ENCODE results near the gene RGPD8. TPM values are rescaled to one million over a fixed set of nuclear protein-coding genes. Genes with fewer than 3 reads are reported as not detected.

The RGPD8 gene
- total and polyA plus RNA-seq, 2 of the 8 experiments (the other 6 are each of a cell fraction or from before 2014, with no cell fraction given) = 0.51 to 8.2 TPM

- Histone ChIP-seq H2BK120ac (replicated peaks; ENCODE audit: low read depth, low read length) (no peak overlapping the region), H3K4me3 (ENCODE audit: extremely low read depth in 1 of 4, insufficient read depth in 2 of 4, low read depth in 3 of 4, low read length in 4 of 4) (no peak overlapping the region), H2AK5ac (ENCODE audit: low read depth, low read length) (no peak overlapping the region), H3K4ac (replicated peaks; ENCODE audit: insufficient read length, low read depth, low read length) (no peak overlapping the region), H3K9ac (replicated peaks in 1 of 4; ENCODE audit: extremely low read depth in 1 of 4, low read depth in 3 of 4, low read length in 3 of 4) (no peak overlapping the region), H2BK15ac (ENCODE audit: low read length) (no peak overlapping the region), H3K23me2 (ENCODE audit: low read depth, low read length) (no peaks in the 10 kb centered on the region), H3K14ac (ENCODE audit: insufficient read length) (no peak overlapping the region), H4K8ac (ENCODE audit: extremely low read depth, insufficient read depth, low read length) (no peak overlapping the region), H4K91ac (replicated peaks; ENCODE audit: insufficient read length, low read length) (no peak overlapping the region), H2BK5ac (ENCODE audit: low read depth, low read length) (no peak overlapping the region), H3K27ac (ENCODE audit: low read depth, low read length) (no peak overlapping the region), H3K4me2 (ENCODE audit: insufficient read depth in 1 of 2, low read depth in 2 of 2, low read length in 2 of 2) (no peak overlapping the region), H3K56ac (replicated peaks; ENCODE audit: insufficient read length, low read depth, low read length) (no peak overlapping the region), H2BK12ac (ENCODE audit: low read depth, low read length) (no peak overlapping the region), H3K79me2 (ENCODE audit: control insufficient read depth in 1 of 2, insufficient read depth in 2 of 2, low read length in 2 of 2) (no peaks in the 10 kb centered on the region), H4K5ac (ENCODE audit: insufficient read length, low read depth, low read length) (no peak overlapping the region), H3K36me3 (ENCODE audit: control insufficient read depth in 2 of 4, insufficient read depth in 4 of 4, low read length in 3 of 4) (no peaks in the 10 kb centered on the region), H4K20me1 (replicated peaks in 1 of 2; ENCODE audit: control insufficient read depth in 1 of 2, insufficient read depth in 2 of 2, low read length in 2 of 2) (no peaks in the 10 kb centered on the region), H2AFZ (ENCODE audit: low read length) (no peak overlapping the region), H3K9me3 (ENCODE audit: insufficient read depth in 2 of 2, low read depth in 1 of 2, low read length in 1 of 2) (no peaks in the 10 kb centered on the region), H3K23ac (ENCODE audit: insufficient read length) (no peak overlapping the region), H2BK20ac (ENCODE audit: low read length) (no peak overlapping the region), H3K27me3 (replicated peaks in 1 of 4; ENCODE audit: control insufficient read depth in 3 of 4, extremely low read depth in 1 of 4, insufficient read depth in 3 of 4, low read length in 3 of 4) (no peaks in the 10 kb centered on the region), H3K79me1 (ENCODE audit: low read depth, low read length) (no peaks in the 10 kb centered on the region), H3K18ac (ENCODE audit: extremely low read depth, low read length) (no peak overlapping the region), H3K4me1 (replicated peaks in 1 of 4; ENCODE audit: control insufficient read depth in 3 of 4, insufficient read depth in 4 of 4, low read length in 3 of 4) (no peaks in the 10 kb centered on the region)
- FAIRE-seq (no peak), DNase-seq (ENCODE audit: low read depth in 1 of 2, low spot score in 2 of 2) (no peak)
- WGBS, 2 experiments (ENCODE audit: extremely low coverage in 1 of 2, insufficient coverage in 1 of 2, insufficient read length in 1 of 2, insufficient replicate concordance in 2 of 2, low coverage in 1 of 2, low lambda C conversion rate in 2 of 2, missing lambda C conversion rate in 1 of 2) = 92% methylated on average over 1 of the region's 1 CpG; no CpG with 5 or more reads in 1 of the 2 experiments
- ChIA-PET CTCF (ENCODE audit: partially characterized antibody) (interaction anchor here (2.7 to 2.9 kb wide), 2 partner anchors 11 to 16 kb away, joined by 6 to 12 read pairs; no protein-coding TSS in a partner anchor), POLR2A (ENCODE audit: partially characterized antibody) (no interaction called here)
- no peak for TF ChIP-seq TAF7 (optimal IDR thresholded peaks at IDR 0.05; ENCODE audit: borderline replicate concordance, low read depth, low read length)
- no peak for TF ChIP-seq SUZ12 (IDR thresholded peaks at IDR 0.05; ENCODE audit: low read length)
- TF ChIP-seq PHF8 (conservative IDR thresholded peaks at IDR 0.05; ENCODE audit: low read depth, low read length) = no peak
- TF ChIP-seq HDAC6 (IDR thresholded peaks at IDR 0.05; ENCODE audit: low read depth, low read length) = no peak
- no peak for TF ChIP-seq CBX5 (IDR thresholded peaks at IDR 0.05; ENCODE audit: low read depth, low read length)
- TF ChIP-seq USF2 (IDR thresholded peaks at IDR 0.05; ENCODE audit: low read length) = no peak
- no peak for TF ChIP-seq CREB1 (IDR thresholded peaks at IDR 0.05)
- no peak for TF ChIP-seq SP4 (IDR thresholded peaks at IDR 0.05; ENCODE audit: low read length)
- TF ChIP-seq CHD2 (IDR thresholded peaks at IDR 0.05; ENCODE audit: low read length) = no peak
- no peak for TF ChIP-seq BRCA1 (IDR thresholded peaks at IDR 0.05; ENCODE audit: low read depth, low read length)
- TF ChIP-seq MAFK (IDR thresholded peaks at IDR 0.05; ENCODE audit: low read depth, low read length) = no peak
- TF ChIP-seq CTBP2 (IDR thresholded peaks at IDR 0.05; ENCODE audit: borderline replicate concordance, insufficient read depth, insufficient read length, low read length) = no peak
- TF ChIP-seq TCF12 (IDR thresholded peaks at IDR 0.05; ENCODE audit: low read depth, low read length) = no peak
- TF ChIP-seq HDAC2 (IDR thresholded peaks at IDR 0.05; ENCODE audit: borderline replicate concordance in 1 of 2, low read depth in 2 of 2, low read length in 2 of 2) = no peak
Measured at GRCh38 chr2:112463256-112463655, 29.8 kb upstream of the RGPD8 start.

Data from H1 (cell line).